Inferior parietal cortex (tissue), 1 donor: ENCODE measurements around the gene DNAL4.

Experiments used
- DNase-seq: peaks from one replicate; pipeline ENCODE4 v3.0.0-alpha.2; 2016; ENCODE audit errors: extremely low spot score

DNAL4 gene

GRCh38 chr22:38758276-38758945 lies 35.5 kb downstream of the DNAL4 start:
- DNase-seq: no peak

GRCh38 chr22:38757464-38757757 lies 36.5 kb downstream of the DNAL4 start:
- no peak for DNase-seq

- no peak for DNase-seq
Observed at GRCh38 chr22:38756711-38757463, 37.1 kb downstream of the DNAL4 start.

- DNase-seq: peak; percentile 93
Observed at GRCh38 chr22:38755911-38756532, 37.9 kb downstream of the DNAL4 start, which contains the start of gene SUN2. Gene SUN2 (minus strand): TSS chr22:38755998. CDS start chr22:38752628, 3,370 bp downstream.

- peak; percentile 63 for DNase-seq
Observed at GRCh38 chr22:38755155-38755910, 38.6 kb downstream of the DNAL4 start.

- no peak for DNase-seq
Observed at GRCh38 chr22:38754751-38755154, 39.2 kb downstream of the DNAL4 start.

- peak; percentile 57 for DNase-seq
Observed at GRCh38 chr22:38753948-38754750, 39.8 kb downstream of the DNAL4 start.

GRCh38 chr22:38751422-38752346 lies 42.3 kb downstream of the DNAL4 start:
- DNase-seq: no peak

GRCh38 chr22:38751066-38751421 lies 42.9 kb downstream of the DNAL4 start:
- DNase-seq: no peak

- DNase-seq: no peak
Observed at GRCh38 chr22:38750638-38751037, 43.3 kb downstream of the DNAL4 start.

GRCh38 chr22:38750104-38750503 lies 43.8 kb downstream of the DNAL4 start:
- DNase-seq: no peak

- DNase-seq: no peak
Observed at GRCh38 chr22:38748487-38749136, 45.3 kb downstream of the DNAL4 start.

GRCh38 chr22:38745676-38746460 lies 48.1 kb downstream of the DNAL4 start:
- no peak for DNase-seq

GRCh38 chr22:38744981-38745380 lies 49.0 kb downstream of the DNAL4 start:
- DNase-seq: no peak

- no peak for DNase-seq
Observed at GRCh38 chr22:38742176-38742942, 51.6 kb downstream of the DNAL4 start.

- no peak for DNase-seq
Observed at GRCh38 chr22:38741576-38741975, 52.4 kb downstream of the DNAL4 start.

GRCh38 chr22:38741166-38741565 lies 52.8 kb downstream of the DNAL4 start:
- no peak for DNase-seq

GRCh38 chr22:38740754-38741153 lies 53.2 kb downstream of the DNAL4 start:
- DNase-seq: no peak
